Measurements from ENCODE around the gene PDCD1.
"Not testable (repeated sequence)": the region's sequence is repeated elsewhere in the genome, so short reads cannot be mapped to it uniquely, and the experiment has no call there.

PDCD1 gene

DNA sequence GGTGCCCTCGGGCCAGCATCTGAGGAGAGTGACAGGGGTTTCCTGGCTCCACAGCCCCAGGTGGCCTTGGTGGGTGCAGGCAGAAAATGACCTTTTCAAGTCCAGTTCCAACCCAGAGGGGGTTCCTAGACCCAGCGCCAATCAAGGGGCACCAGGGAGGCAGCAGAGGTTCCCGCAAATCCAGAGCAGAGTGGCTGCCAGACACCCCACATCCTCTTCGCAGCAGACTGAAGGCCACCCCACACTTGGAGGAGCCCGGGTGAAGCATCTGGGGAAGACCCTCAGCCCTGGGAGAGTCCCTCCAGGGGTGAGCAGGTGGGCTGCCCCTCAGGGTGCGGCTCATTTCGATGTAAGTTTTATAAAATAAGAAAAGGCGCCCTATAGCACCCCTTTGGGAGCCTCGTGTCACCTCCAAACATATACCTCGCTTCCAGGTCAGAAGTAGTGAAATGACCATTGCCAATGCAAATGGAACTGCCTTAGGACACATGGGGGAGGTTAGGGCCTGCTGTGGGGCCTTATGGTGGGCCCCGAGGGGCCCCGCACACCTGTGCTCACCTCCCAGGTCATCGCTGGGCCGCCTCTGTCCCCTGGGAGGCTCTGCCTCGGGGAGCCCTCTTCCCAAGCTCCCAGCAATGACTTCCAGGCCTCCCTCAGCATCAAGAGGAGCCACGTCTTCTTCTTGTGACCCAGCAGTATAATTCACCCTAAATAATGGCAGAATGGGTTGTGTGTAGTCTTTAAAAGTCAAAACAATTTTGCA is 21.8 kb upstream of the PDCD1 start:
- DNase-seq (ENCODE audit: extremely low read depth, low read depth) = no peak
- TF ChIP-seq, protein P1, sequence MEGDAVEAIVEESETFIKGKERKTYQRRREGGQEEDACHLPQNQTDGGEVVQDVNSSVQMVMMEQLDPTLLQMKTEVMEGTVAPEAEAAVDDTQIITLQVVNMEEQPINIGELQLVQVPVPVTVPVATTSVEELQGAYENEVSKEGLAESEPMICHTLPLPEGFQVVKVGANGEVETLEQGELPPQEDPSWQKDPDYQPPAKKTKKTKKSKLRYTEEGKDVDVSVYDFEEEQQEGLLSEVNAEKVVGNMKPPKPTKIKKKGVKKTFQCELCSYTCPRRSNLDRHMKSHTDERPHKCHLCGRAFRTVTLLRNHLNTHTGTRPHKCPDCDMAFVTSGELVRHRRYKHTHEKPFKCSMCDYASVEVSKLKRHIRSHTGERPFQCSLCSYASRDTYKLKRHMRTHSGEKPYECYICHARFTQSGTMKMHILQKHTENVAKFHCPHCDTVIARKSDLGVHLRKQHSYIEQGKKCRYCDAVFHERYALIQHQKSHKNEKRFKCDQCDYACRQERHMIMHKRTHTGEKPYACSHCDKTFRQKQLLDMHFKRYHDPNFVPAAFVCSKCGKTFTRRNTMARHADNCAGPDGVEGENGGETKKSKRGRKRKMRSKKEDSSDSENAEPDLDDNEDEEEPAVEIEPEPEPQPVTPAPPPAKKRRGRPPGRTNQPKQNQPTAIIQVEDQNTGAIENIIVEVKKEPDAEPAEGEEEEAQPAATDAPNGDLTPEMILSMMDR (IDR thresholded peaks at IDR 0.05; ENCODE audit: low read depth, low read length) = no peak

DNA sequence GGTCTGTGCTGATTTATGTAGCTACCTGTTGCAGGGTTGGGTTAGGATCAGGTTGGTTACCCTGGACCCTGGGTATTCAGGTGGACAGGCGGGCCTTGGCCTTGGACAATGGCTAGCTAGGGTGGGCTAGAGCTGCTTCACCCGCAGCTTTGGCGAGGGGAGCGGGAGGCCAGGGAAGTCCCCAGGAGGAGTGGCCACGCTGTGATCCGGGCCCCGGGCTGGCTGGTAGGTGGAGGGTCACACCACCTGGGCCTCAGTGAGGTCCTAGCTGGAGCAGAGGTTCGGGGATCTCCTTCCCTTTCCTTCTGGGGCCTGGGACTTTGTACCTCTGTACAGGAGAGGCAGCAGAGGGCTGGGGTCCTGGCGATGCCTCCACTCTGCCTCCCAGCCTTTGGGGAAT is 20.6 kb upstream of the PDCD1 start:
- TF ChIP-seq, protein P1 (IDR thresholded peaks at IDR 0.05; ENCODE audit: low read depth, low read length) = no peak
- DNase-seq (ENCODE audit: extremely low read depth, low read depth) = no peak

DNA sequence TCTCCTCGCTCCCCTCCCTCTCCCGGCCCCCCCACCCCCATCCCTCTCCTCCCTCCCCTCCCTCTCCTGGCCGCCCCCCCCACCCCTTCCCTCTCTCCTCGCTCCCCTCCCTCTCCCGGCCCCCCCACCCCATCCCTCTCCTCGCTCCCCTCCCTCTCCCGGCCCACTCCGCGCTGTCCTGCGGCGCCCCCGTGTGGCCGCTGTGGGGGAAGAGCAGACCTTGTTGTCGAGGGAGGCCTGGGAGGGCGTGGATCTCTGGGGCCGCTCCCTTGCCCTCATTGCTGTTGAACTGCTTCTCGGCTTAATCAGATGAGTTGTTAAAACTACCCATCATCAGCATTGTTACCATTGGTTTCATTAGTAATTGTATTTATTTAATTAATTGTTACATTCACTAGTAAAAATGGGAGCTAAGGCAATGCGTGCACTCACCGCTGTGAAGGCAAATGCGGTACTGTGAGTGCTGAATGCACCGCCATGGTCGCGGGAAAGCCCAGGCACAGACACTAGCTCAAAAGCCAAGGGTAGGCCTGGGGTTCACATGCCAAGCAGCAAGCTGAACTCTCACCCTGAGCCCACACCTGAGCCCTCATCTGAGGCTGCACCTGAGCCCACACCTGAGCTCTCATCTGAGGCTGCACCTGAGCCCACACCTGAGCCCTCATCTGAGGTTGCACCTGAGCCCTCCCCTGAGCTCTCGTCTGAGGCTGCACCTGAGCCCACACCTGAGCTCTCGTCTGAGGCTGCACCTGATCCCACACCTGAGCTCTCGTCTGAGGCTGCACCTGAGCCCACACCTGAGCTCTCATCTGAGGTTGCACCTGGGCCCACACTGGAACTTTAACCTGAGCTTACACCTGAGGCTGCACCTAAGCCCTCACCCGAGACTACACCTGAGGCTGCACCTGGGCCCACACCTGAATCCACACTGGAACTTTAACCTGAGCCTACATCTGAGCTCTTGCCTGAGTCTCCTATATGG is 19.6 kb upstream of the PDCD1 start:
- peak; percentile 29 for DNase-seq (ENCODE audit: extremely low read depth, low read depth)
- TF ChIP-seq, protein P1 (IDR thresholded peaks at IDR 0.05; ENCODE audit: low read depth, low read length) = peak; percentile 70

DNA sequence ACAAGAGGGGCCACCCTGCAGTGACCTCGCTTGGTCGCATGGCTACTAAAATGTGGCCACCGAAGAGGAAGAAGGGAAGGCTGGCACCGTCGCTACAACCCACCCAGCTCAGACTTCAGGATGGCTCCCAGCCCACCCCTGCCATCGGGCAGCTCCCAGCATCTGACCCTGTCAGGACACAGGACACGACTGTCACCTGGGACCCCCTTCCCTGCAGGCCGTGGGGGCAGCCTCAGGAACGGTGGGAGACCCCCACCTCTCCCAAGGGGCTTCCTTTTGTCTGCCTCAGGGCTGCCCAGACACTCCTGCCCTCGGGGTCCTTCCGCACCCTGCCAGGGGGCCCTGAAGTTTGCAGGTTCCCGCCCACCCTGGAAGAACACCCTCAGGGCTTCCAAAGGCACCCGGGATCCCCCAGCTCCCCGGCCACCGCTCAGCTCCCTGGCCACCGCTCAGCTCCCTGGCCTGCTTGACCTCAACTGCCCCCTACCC is 18.5 kb upstream of the PDCD1 start:
- TF ChIP-seq, protein P1 (IDR thresholded peaks at IDR 0.05; ENCODE audit: low read depth, low read length) = no peak
- DNase-seq (ENCODE audit: extremely low read depth, low read depth) = no peak

DNA sequence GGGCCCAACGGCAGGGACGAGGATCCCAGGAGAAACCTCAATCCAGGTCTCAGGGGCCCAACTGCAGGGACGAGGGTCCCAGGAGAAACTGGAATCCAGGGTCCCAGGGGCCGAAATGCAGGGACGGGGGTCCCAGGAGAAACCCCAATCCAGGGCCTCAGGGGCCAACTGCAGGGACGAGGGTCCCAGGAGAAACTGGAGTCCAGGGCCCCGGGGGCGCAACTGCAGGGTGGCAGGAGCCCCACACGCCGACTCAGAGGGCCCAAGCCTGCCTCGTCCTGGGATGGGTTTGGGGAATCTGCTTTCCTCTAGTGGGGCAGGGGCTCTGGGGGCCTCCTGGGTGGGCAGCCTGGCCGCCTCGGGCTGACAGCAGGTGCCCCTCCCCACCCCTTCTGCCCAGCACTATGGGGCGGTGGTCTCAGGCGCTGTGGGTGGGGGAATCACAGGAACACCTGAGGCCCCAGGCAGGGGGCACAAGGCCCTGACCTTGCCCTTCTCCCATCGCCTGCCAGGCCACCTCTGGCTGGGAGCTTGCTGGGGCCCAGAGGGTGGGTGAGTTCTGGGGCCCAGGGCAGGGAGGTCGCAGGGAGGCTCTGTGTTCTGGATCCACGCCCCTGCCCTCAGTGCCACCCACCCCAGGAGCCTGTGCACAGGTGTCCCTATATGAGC is 18.0 kb upstream of the PDCD1 start:
- no peak for DNase-seq (ENCODE audit: extremely low read depth, low read depth)
- TF ChIP-seq, protein P1 (IDR thresholded peaks at IDR 0.05; ENCODE audit: low read depth, low read length) = no peak

DNA sequence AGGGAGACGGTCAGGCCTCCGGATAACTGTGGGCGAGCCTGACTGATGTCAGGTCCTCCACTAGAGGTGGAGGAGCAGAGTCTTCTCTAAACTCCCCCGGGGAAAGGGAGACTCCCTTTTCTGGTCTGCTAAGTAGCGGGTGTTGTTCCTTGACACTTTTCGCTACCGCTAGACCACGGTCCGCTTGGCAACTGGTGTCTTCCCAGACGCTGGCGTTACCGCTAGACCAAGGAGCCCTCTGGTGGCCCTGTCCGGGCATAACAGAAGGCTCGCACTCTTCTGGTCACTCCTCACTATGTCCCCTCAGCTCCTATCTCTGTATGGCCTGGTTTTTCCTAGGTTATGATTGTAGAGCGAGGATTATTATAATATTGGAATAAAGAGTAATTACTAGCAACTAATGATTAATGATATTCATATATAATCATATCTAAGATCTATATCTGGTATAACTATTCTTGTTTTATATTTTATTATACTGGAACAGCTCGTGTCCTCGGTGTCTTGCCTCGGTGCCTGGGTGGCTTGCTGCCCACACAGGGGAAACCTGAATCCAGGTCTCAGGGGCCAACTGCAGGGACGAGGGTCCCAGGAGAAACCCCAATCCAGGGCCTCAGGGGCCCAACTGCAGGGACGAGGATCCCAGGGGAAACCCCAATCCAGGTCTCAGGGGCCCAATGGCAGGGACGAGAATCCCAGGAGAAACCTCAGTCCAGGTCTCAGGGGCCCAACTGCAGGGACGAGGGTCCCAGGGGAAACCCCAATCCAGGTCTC is 17.2 kb upstream of the PDCD1 start:
- DNase-seq (ENCODE audit: extremely low read depth, low read depth) = not testable (repeated sequence)

Measured in AG09319 (cell line).